HCT116 (cell line): ENCODE results near the gene CADM3. TPM values are rescaled to one million over a fixed set of nuclear protein-coding genes. Genes with fewer than 3 reads are reported as not detected.

ENCODE experiments used
- ATAC-seq: fragments of 200-7000 bp; cut with Tn5 transposase; 2 replicates; pipeline ENCODE4 v1.9.1; 2020; ENCODE audit warnings: mild to moderate bottlenecking, moderate library complexity
- BruUV-seq: library from RNA; stranded (reverse); fragments of 400-500 nt; replicated peaks from 2 replicates; lab custom pipeline; 2021; lab: Mats Ljungman, UMichigan
- CTCF ChIA-PET: fragments of 300-600 bp; sonication (Branson Sonifier 250); formaldehyde crosslinking; loops from one replicate; lab custom pipeline; 2021; ENCODE audit warnings: antibody characterized with exemption; lab: Charles Lee
- POLR2A ChIA-PET: fragments of 300-600, 350-600 bp; sonication (Branson Sonifier 250); formaldehyde crosslinking; loops from one replicate; lab custom pipeline; 2021; ENCODE audit warnings: antibody characterized with exemption; lab: Charles Lee
- RAD21 ChIA-PET, 2 experiments: fragments of 300-600 bp; sonication (Branson Sonifier 250); formaldehyde crosslinking; loops; one replicate each; lab custom pipeline; 2023; ENCODE audit warnings: low total read pairs in 2 of 2; ENCODE audit not compliant: uncharacterized antibody in 2 of 2, unreplicated experiment in 2 of 2, low non-redundant PET in 1 of 2; lab: Charles Lee
- DNase-seq: peaks from one replicate; pipeline ENCODE4 v3.0.0-alpha.2; 2010; ENCODE audit warnings: low read depth, low spot score
- H2AFZ ChIP-seq: fragments of 200-600 bp; shearing (Covaris generic), sonication (generic); 2 replicates; pipeline ENCODE4 v1.6.1; 2017; ENCODE audit warnings: low read depth, mixed run types, mixed read lengths, antibody characterized with exemption, low read length; ENCODE audit not compliant: poor library complexity, severe bottlenecking
- H3K27ac ChIP-seq: 2 replicates; pipeline ENCODE4 v1.5.1; 2012; ENCODE audit warnings: low read depth, low read length
- H3K27me3 ChIP-seq: fragments of 200-600 bp; sonication (generic); 2 replicates; pipeline ENCODE4 v1.6.1; 2016; ENCODE audit warnings: mixed run types, low read length, mixed read lengths; ENCODE audit not compliant: insufficient read depth
- H3K36me3 ChIP-seq, 2 experiments: fragments of 200-500 bp in 1 of 2; fragments of 200-600 bp in 1 of 2; sonication (Bioruptor generic) in 1 of 2; sonication (generic) in 1 of 2; 2 replicates each; pipeline versions ENCODE4 v1.5.1 to v1.6.1; 2014 to 2016; ENCODE audit warnings: low read length in 2 of 2, inconsistent platforms in 1 of 2, mixed read lengths in 1 of 2, mixed run types in 1 of 2; ENCODE audit not compliant: insufficient read depth in 2 of 2, control insufficient read depth in 1 of 2
- H3K4me1 ChIP-seq, 2 experiments: fragments of 200-600 bp in 1 of 2; sonication (generic) in 1 of 2; 2 replicates each; pipeline versions ENCODE4 v1.5.1 to v1.6.1; 2012 to 2017; ENCODE audit warnings: low read length in 2 of 2, inconsistent platforms in 1 of 2, mild to moderate bottlenecking in 1 of 2, mixed read lengths in 1 of 2, mixed run types in 1 of 2, moderate library complexity in 1 of 2; ENCODE audit not compliant: insufficient read depth in 2 of 2, control insufficient read depth in 1 of 2
- H3K4me2 ChIP-seq: fragments of 200-600 bp; sonication (generic); 2 replicates; pipeline ENCODE4 v1.6.1; 2017; ENCODE audit warnings: mixed run types, low read length, mixed read lengths
- H3K4me3 ChIP-seq, 2 experiments: fragments of 200-600 bp in 1 of 2; sonication (generic) in 1 of 2; replicated peaks in 1 of 2; 2 replicates each; pipeline ENCODE4 v1.5.1; 2011 to 2016; ENCODE audit warnings: low read length in 2 of 2, control low read depth in 1 of 2, low read depth in 1 of 2, mild to moderate bottlenecking in 1 of 2, mixed read lengths in 1 of 2, mixed run types in 1 of 2
- H3K79me2 ChIP-seq: fragments of 200-600 bp; sonication (generic); 2 replicates; pipeline ENCODE4 v1.6.1; 2017; ENCODE audit warnings: mild to moderate bottlenecking, mixed run types, low read length, moderate library complexity, mixed read lengths; ENCODE audit not compliant: insufficient read depth
- H3K9ac ChIP-seq: fragments of 200-600 bp; sonication (generic); 2 replicates; pipeline ENCODE4 v1.6.1; 2016; ENCODE audit warnings: low read length, mixed read lengths
- H3K9me2 ChIP-seq: fragments of 200-600 bp; sonication (generic), shearing (Covaris generic); 2 replicates; pipeline ENCODE4 v1.6.1; 2017; ENCODE audit warnings: mixed run types, mild to moderate bottlenecking, moderate library complexity; ENCODE audit not compliant: insufficient read depth
- H3K9me3 ChIP-seq, 2 experiments: fragments of 200-500 bp in 1 of 2; fragments of 200-600 bp in 1 of 2; sonication (Bioruptor generic) in 1 of 2; sonication (generic) in 1 of 2; 2 replicates each; pipeline ENCODE4 v1.6.1; 2014 to 2017; ENCODE audit warnings: low read length in 2 of 2, mixed read lengths in 2 of 2, inconsistent platforms in 1 of 2, low read depth in 1 of 2, mild to moderate bottlenecking in 1 of 2, mixed run types in 1 of 2, moderate library complexity in 1 of 2; ENCODE audit not compliant: control insufficient read depth in 1 of 2, insufficient read depth in 1 of 2
- H4K20me1 ChIP-seq: fragments of 200-600 bp; sonication (generic), shearing (Covaris generic); 2 replicates; pipeline ENCODE4 v1.6.1; 2017; ENCODE audit warnings: mixed run types, mild to moderate bottlenecking, moderate library complexity; ENCODE audit not compliant: insufficient read depth
- CEBPB ChIP-seq: IDR thresholded peaks from 2 replicates; pipeline ENCODE4 v1.6.1; 2012; ENCODE audit warnings: low read depth
- EGR1 ChIP-seq: IDR thresholded peaks from 2 replicates; pipeline ENCODE4 v1.6.1; 2012; ENCODE audit warnings: low read depth
- ELF1 ChIP-seq: IDR thresholded peaks from 2 replicates; pipeline ENCODE4 v1.6.1; 2012; ENCODE audit warnings: low read depth, borderline replicate concordance
- EZH2 ChIP-seq: fragments of 200-600 bp; sonication (generic); IDR thresholded peaks from 2 replicates; pipeline ENCODE4 v1.6.1; 2017; ENCODE audit warnings: antibody characterized with exemption, mixed run types
- EZH2phosphoT487 ChIP-seq: fragments of 200-600 bp; IDR thresholded peaks from 2 replicates; pipeline ENCODE4 v1.6.1; 2018; ENCODE audit warnings: antibody characterized with exemption, borderline replicate concordance
- FOSL1 ChIP-seq: IDR thresholded peaks from 2 replicates; pipeline ENCODE4 v1.6.1; 2012; ENCODE audit warnings: low read depth
- JUND ChIP-seq: IDR thresholded peaks from 2 replicates; pipeline ENCODE4 v1.6.1; 2012
- MAX ChIP-seq: IDR thresholded peaks from 2 replicates; pipeline ENCODE4 v1.6.1; 2012
- POLR2A ChIP-seq: IDR thresholded peaks from 2 replicates; pipeline ENCODE4 v1.7.0; 2011; ENCODE audit warnings: borderline replicate concordance; ENCODE audit not compliant: insufficient read depth, insufficient read length; ENCODE audit errors: extremely low read depth
- POLR2AphosphoS5 ChIP-seq: IDR thresholded peaks from 2 replicates; pipeline ENCODE4 v1.6.1; 2011; ENCODE audit warnings: mild to moderate bottlenecking, low read depth, low read length, moderate library complexity
- SIN3A ChIP-seq: IDR thresholded peaks from 2 replicates; pipeline ENCODE4 v1.6.1; 2012; ENCODE audit warnings: low read depth
- SP1 ChIP-seq: IDR thresholded peaks from 2 replicates; pipeline ENCODE4 v1.6.1; 2012; ENCODE audit warnings: low read depth
- TCF7L2 ChIP-seq: IDR thresholded peaks from 2 replicates; pipeline ENCODE4 v1.7.0; 2011; ENCODE audit warnings: borderline replicate concordance, inconsistent platforms; ENCODE audit not compliant: insufficient read depth, insufficient read length; ENCODE audit errors: extremely low read depth
- YY1 ChIP-seq: IDR thresholded peaks from 2 replicates; pipeline ENCODE4 v1.6.1; 2011; ENCODE audit warnings: low read length, low read depth, moderate library complexity, mild to moderate bottlenecking; ENCODE audit not compliant: insufficient replicate concordance; ENCODE audit errors: extremely low read depth
- intact Hi-C: fragments of 100-400 bp; cut with micrococcal nuclease; formaldehyde crosslinking; loops from 2 replicates; pipeline ENCODE4 v1.10.0; 2022
- total RNA-seq: library from RNA; stranded (reverse); gene quantifications from one replicate; pipeline ENCODE4 v1.2.1, GENCODE V29; 2021; ENCODE audit not compliant: unreplicated experiment
- TF ChIP-seq, protein P1 (sequence below), 3 experiments: fragments of 200-600 bp in 1 of 3; sonication (generic) in 1 of 3; IDR thresholded peaks in 2 of 3; conservative IDR thresholded peaks in 1 of 3; 2 replicates each; pipeline ENCODE4 v1.5.1; 2012 to 2017; ENCODE audit warnings: low read depth in 2 of 3, low read length in 2 of 3, antibody characterized with exemption in 1 of 3, borderline replicate concordance in 1 of 3, control low read depth in 1 of 3, mild to moderate bottlenecking in 1 of 3, mixed read lengths in 1 of 3, mixed run types in 1 of 3, moderate library complexity in 1 of 3; ENCODE audit not compliant: insufficient read depth in 1 of 3

CADM3 gene
- total RNA-seq, 1 experiment from 2014 or later = not detected

DNA sequence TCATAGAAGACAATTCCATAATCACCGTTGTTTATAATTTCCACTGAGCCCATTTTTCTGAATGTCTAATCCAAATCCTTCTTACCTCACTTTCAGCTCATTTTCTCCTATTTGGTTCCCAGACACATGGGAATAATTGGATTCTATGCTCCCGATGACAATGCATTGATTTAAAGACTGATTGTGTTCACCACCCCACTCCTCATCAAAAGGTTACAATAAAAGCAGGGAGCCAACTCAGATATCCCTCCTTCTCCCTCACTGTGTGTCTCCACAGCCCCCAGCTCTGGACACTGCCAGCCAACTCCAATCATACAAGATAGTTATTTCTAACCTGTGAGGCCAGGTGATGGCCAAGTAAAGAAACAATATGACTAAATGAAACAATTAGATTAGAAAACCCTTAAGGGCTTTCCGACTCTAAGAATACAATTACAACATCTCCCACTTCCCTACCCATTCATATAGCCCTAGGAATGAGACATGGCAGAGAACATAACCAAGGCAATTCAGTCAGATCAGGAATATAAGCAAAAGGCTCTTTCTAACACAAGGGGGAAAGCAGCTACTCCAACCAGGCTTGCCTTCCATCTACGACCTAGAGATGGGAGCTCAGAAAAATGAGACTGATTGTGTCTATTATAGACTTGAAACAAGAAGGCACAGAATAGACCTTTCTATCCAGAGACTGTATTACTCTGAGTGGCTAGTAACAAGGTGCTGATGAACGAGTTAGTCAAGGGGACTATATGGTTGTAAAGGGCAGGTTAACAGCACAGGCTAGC is 28.5 kb upstream of the CADM3 start:
- Histone ChIP-seq H3K9me3 (no peaks in the 10 kb centered on the region), H3K4me3 (no peak overlapping the region), H3K27me3 (peaks cover 44% of the 10 kb centered on the region), H3K4me2 (no peak overlapping the region), H3K79me2 (no peaks in the 10 kb centered on the region), H3K9me2 (no peaks in the 10 kb centered on the region; the same call in 1 of the 2 replicates), H2AFZ (no peak overlapping the region), H3K9ac (no peak overlapping the region), H3K27ac (no peak overlapping the region), H4K20me1 (no peaks in the 10 kb centered on the region), H3K36me3 (no peaks in the 10 kb centered on the region), H3K4me1 (no peaks in the 10 kb centered on the region)
- TF ChIP-seq POLR2A = no peak
- TF ChIP-seq YY1 = no peak
- TF ChIP-seq TCF7L2 = no peak
- TF ChIP-seq SP1 = no peak
- no peak for TF ChIP-seq FOSL1
- no peak for TF ChIP-seq JUND
- no peak for TF ChIP-seq EZH2phosphoT487
- ChIA-PET RAD21 (no interaction called here), POLR2A (no interaction called here), CTCF (interaction anchor here (0.6 to 1.1 kb wide), 2 partner anchors 10 to 746 kb away, joined by 3 to 4 read pairs; no protein-coding TSS in a partner anchor)
- intact Hi-C loops = no loop called here
- ATAC-seq = no peak
- no TSS peak for BruUV-seq
- no peak for DNase-seq

GRCh38 chr1:159144571-159144970 is 26.8 kb upstream of the CADM3 start:
- Histone ChIP-seq H4K20me1 (no peaks in the 10 kb centered on the region), H3K9me2 (no peaks in the 10 kb centered on the region; the same call in 1 of the 2 replicates), H3K4me1 (no peaks in the 10 kb centered on the region), H3K79me2 (no peaks in the 10 kb centered on the region), H2AFZ (no peak overlapping the region), H3K27ac (no peak overlapping the region), H3K9ac (no peak overlapping the region), H3K4me2 (no peak overlapping the region), H3K36me3 (no peaks in the 10 kb centered on the region), H3K4me3 (no peak overlapping the region), H3K27me3 (peaks cover 37% of the 10 kb centered on the region), H3K9me3 (no peaks in the 10 kb centered on the region)
- CTCF ChIA-PET = no interaction called here
- RAD21 ChIA-PET = no interaction called here
- intact Hi-C loops = no loop called here
- DNase-seq (no peak), ATAC-seq (no peak)
- POLR2A ChIA-PET = no interaction called here
- no TSS peak for BruUV-seq
- TF ChIP-seq ELF1 (no peak), FOSL1 (no peak), POLR2AphosphoS5 (no peak), SIN3A (no peak), CEBPB (no peak), MAX (no peak), EZH2 (no peak), JUND (no peak), EGR1 (no peak), POLR2A (no peak)
- TF ChIP-seq, protein P1, sequence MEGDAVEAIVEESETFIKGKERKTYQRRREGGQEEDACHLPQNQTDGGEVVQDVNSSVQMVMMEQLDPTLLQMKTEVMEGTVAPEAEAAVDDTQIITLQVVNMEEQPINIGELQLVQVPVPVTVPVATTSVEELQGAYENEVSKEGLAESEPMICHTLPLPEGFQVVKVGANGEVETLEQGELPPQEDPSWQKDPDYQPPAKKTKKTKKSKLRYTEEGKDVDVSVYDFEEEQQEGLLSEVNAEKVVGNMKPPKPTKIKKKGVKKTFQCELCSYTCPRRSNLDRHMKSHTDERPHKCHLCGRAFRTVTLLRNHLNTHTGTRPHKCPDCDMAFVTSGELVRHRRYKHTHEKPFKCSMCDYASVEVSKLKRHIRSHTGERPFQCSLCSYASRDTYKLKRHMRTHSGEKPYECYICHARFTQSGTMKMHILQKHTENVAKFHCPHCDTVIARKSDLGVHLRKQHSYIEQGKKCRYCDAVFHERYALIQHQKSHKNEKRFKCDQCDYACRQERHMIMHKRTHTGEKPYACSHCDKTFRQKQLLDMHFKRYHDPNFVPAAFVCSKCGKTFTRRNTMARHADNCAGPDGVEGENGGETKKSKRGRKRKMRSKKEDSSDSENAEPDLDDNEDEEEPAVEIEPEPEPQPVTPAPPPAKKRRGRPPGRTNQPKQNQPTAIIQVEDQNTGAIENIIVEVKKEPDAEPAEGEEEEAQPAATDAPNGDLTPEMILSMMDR (IDR thresholded peaks at IDR 0.05 in 2 of 3, conservative IDR thresholded peaks at IDR 0.05 in 1 of 3; ENCODE audit: borderline replicate concordance in 1 of 3, insufficient read depth in 1 of 3, low read depth in 2 of 3, low read length in 2 of 3) = no peak
